Hematopoietic multipotent progenitor cell treated with erythropoietin and hydrocortisone succinate and interleukin-3 and kit ligand, for 17 days (in vitro differentiated cells): ENCODE data around the gene PACS2.

Experiments used
- DNase-seq: peaks from one replicate; pipeline ENCODE4 v3.0.0-alpha.2; 2015; ENCODE audit warnings: low spot score

PACS2 gene

GRCh38 chr14:105369653-105370040 is 55.1 kb downstream of the PACS2 start:
- DNase-seq: no peak

GRCh38 chr14:105374389-105374788 is 59.8 kb downstream of the PACS2 start:
- no peak for DNase-seq

- no peak for DNase-seq
Measured at GRCh38 chr14:105375635-105376057, 61.1 kb downstream of the PACS2 start.

- DNase-seq: no peak
Measured at GRCh38 chr14:105376521-105377440, 62.2 kb downstream of the PACS2 start.

GRCh38 chr14:105377555-105378182 is 63.1 kb downstream of the PACS2 start:
- DNase-seq: no peak

- no peak for DNase-seq
Measured at GRCh38 chr14:105378199-105378598, 63.7 kb downstream of the PACS2 start.

GRCh38 chr14:105378873-105379685 is 64.5 kb downstream of the PACS2 start:
- DNase-seq: no peak

GRCh38 chr14:105379946-105380345 is 65.4 kb downstream of the PACS2 start:
- DNase-seq: no peak

GRCh38 chr14:105380756-105381155 is 66.2 kb downstream of the PACS2 start:
- no peak for DNase-seq

GRCh38 chr14:105381446-105382342 is 67.1 kb downstream of the PACS2 start:
- no peak for DNase-seq

GRCh38 chr14:105382343-105383082 is 68.0 kb downstream of the PACS2 start:
- no peak for DNase-seq

GRCh38 chr14:105383083-105383730 is 68.7 kb downstream of the PACS2 start:
- no peak for DNase-seq

- DNase-seq: no peak
Measured at GRCh38 chr14:105384041-105384557, 69.6 kb downstream of the PACS2 start.

GRCh38 chr14:105384605-105385321 is 70.2 kb downstream of the PACS2 start:
- no peak for DNase-seq

GRCh38 chr14:105385322-105385637 is 70.7 kb downstream of the PACS2 start:
- DNase-seq: no peak

- DNase-seq: no peak
Measured at GRCh38 chr14:105385698-105386365, 71.3 kb downstream of the PACS2 start.

GRCh38 chr14:105386581-105387529 is 72.3 kb downstream of the PACS2 start:
- no peak for DNase-seq

GRCh38 chr14:105387530-105387922 is 73.0 kb downstream of the PACS2 start:
- no peak for DNase-seq
